HepG2 (cell line): ENCODE data around the gene PHAX. TPM values are rescaled to one million over a fixed set of nuclear protein-coding genes. Genes with fewer than 3 reads are reported as not detected.

Experiments
- ATAC-seq: fragments of 200-7000 bp; cut with Tn5 transposase; 3 replicates; pipeline ENCODE4 v1.9.1; 2020; ENCODE audit warnings: mild to moderate bottlenecking, moderate library complexity
- BruUV-seq: library from RNA; stranded (reverse); fragments of 400-500 nt; replicated peaks from 2 replicates; lab custom pipeline; 2021; lab: Mats Ljungman, UMichigan
- CTCF ChIA-PET: fragments of 300-600 bp; formaldehyde crosslinking; extraction: SDS; loops from one replicate; lab custom pipeline; 2021; ENCODE audit warnings: low total read pairs, inconsistent platforms, low intra/inter-chr PET ratio; lab: Yijun Ruan, JAX
- POLR2A ChIA-PET: fragments of 350-600 bp; sonication (Branson Sonifier 250); formaldehyde crosslinking; loops from one replicate; lab custom pipeline; 2020; ENCODE audit warnings: antibody characterized with exemption, inconsistent platforms; lab: Yijun Ruan, JAX
- DNase-seq: peaks from one replicate; pipeline ENCODE4 v3.0.0-alpha.2; 2015; ENCODE audit warnings: low spot score
- FAIRE-seq: peaks from 3 replicates; lab custom pipeline; 2011; peaks lifted over from hg19 to GRCh38; lab: Jason Lieb, UNC
- H2AFZ ChIP-seq: one replicate; pipeline ENCODE4 v1.6.1; 2011; ENCODE audit warnings: low read length, inconsistent platforms
- H3K27ac ChIP-seq: fragments of 300-600 bp; 3 replicates; pipeline ENCODE4 v1.8.0; 2011; ENCODE audit warnings: mixed run types, mild to moderate bottlenecking, mixed read lengths, low read length, inconsistent platforms; ENCODE audit not compliant: insufficient read depth; ENCODE audit errors: extremely low read length
- H3K27me3 ChIP-seq, 2 experiments: fragments of 200-600 bp in 1 of 2; 2 replicates in 1 of 2; 3 replicates in 1 of 2; pipeline versions ENCODE4 v1.6.0 to v1.8.0; 2011; ENCODE audit warnings: low read length in 2 of 2, mild to moderate bottlenecking in 2 of 2, moderate library complexity in 2 of 2, inconsistent platforms in 1 of 2; ENCODE audit not compliant: insufficient read depth in 2 of 2, control insufficient read depth in 1 of 2
- H3K36me3 ChIP-seq, 2 experiments: fragments of 200-600 bp in 1 of 2; replicated peaks in 1 of 2; 2 replicates in 1 of 2; 3 replicates in 1 of 2; pipeline versions ENCODE4 v1.5.1 to v1.8.0; 2011; ENCODE audit warnings: low read length in 2 of 2, inconsistent platforms in 1 of 2; ENCODE audit not compliant: insufficient read depth in 2 of 2, control insufficient read depth in 1 of 2
- H3K4me1 ChIP-seq: 2 replicates; pipeline ENCODE4 v1.5.1; 2012; ENCODE audit warnings: low read length, inconsistent platforms; ENCODE audit not compliant: insufficient read depth
- H3K4me2 ChIP-seq: 2 replicates; pipeline ENCODE4 v1.6.0; 2011; ENCODE audit warnings: low read depth, low read length, inconsistent platforms
- H3K4me3 ChIP-seq, 3 experiments: fragments of 200-600 bp in 1 of 3; sonication (generic), shearing (Covaris generic) in 1 of 3; replicated peaks in 1 of 3; 2 replicates each; pipeline ENCODE4 v1.5.1; 2011 to 2016; ENCODE audit warnings: low read length in 3 of 3, inconsistent platforms in 2 of 3, low read depth in 2 of 3, mild to moderate bottlenecking in 2 of 3, control low read depth in 1 of 3, mixed read lengths in 1 of 3; ENCODE audit not compliant: insufficient read depth in 1 of 3
- H3K79me2 ChIP-seq: one replicate; pipeline ENCODE4 v1.6.1; 2011; ENCODE audit warnings: low read length, inconsistent platforms; ENCODE audit not compliant: insufficient read depth
- H3K9ac ChIP-seq: 2 replicates; pipeline ENCODE4 v1.6.0; 2011; ENCODE audit warnings: mild to moderate bottlenecking, low read depth, low read length, inconsistent platforms; ENCODE audit not compliant: insufficient read depth
- H3K9me3 ChIP-seq: 2 replicates; pipeline ENCODE4 v1.5.1; 2012; ENCODE audit warnings: mild to moderate bottlenecking, low read length
- H4K20me1 ChIP-seq: 2 replicates; pipeline ENCODE4 v1.6.0; 2011; ENCODE audit warnings: inconsistent platforms, mild to moderate bottlenecking, low read length, moderate library complexity; ENCODE audit not compliant: insufficient read depth
- ARID4A ChIP-seq: sonication (generic); formaldehyde crosslinking; IDR thresholded peaks from 2 replicates; pipeline ENCODE4 v1.5.0; 2020; ENCODE audit warnings: mild to moderate bottlenecking, missing genetic modification reagents, borderline replicate concordance
- CBX1 ChIP-seq: IDR thresholded peaks from one replicate; pipeline ENCODE4 v1.6.1; 2016; ENCODE audit warnings: antibody characterized with exemption, low read depth
- DMAP1 ChIP-seq: IDR thresholded peaks from 2 replicates; pipeline ENCODE4 v1.6.1; 2016
- E2F5 ChIP-seq: sonication (generic); formaldehyde crosslinking; conservative IDR thresholded peaks from 2 replicates; pipeline ENCODE4 v1.4.0; 2020; ENCODE audit warnings: missing genetic modification reagents
- HNRNPLL ChIP-seq: fragments of 200-400 bp; formaldehyde crosslinking; IDR thresholded peaks from 2 replicates; pipeline ENCODE4 v1.6.1; 2017; ENCODE audit warnings: mild to moderate bottlenecking, low read depth, low read length; ENCODE audit not compliant: poor library complexity, severe bottlenecking
- HNRNPUL1 ChIP-seq: fragments of 200-400 bp; formaldehyde crosslinking; IDR thresholded peaks from 2 replicates; pipeline ENCODE4 v1.6.1; 2017; ENCODE audit warnings: low read depth, mild to moderate bottlenecking, low read length, moderate library complexity
- NCOA2 ChIP-seq: sonication (generic); formaldehyde crosslinking; IDR thresholded peaks from 2 replicates; pipeline ENCODE4 v1.8.0; 2022; ENCODE audit warnings: inconsistent platforms
- NFATC3 ChIP-seq: sonication (generic); formaldehyde crosslinking; IDR thresholded peaks from 2 replicates; pipeline ENCODE4 v1.5.1; 2020; ENCODE audit warnings: mild to moderate bottlenecking, missing genetic modification reagents
- ONECUT2 ChIP-seq: sonication (generic); formaldehyde crosslinking; IDR thresholded peaks from 2 replicates; pipeline ENCODE4 v1.4.0; 2020; ENCODE audit warnings: missing genetic modification reagents
- PCBP1 ChIP-seq: fragments of 200-400 bp; formaldehyde crosslinking; IDR thresholded peaks from 2 replicates; pipeline ENCODE4 v1.6.1; 2017; ENCODE audit warnings: mild to moderate bottlenecking, low read depth, low read length, borderline replicate concordance
- REXO4 ChIP-seq: sonication (generic); formaldehyde crosslinking; IDR thresholded peaks from 2 replicates; pipeline ENCODE4 v1.8.0; 2022; ENCODE audit warnings: missing genetic modification reagents, mild to moderate bottlenecking, borderline replicate concordance
- SALL2 ChIP-seq: sonication (generic); formaldehyde crosslinking; IDR thresholded peaks from 2 replicates; pipeline ENCODE4 v1.8.1; 2023; ENCODE audit warnings: mild to moderate bottlenecking, missing genetic modification reagents, inconsistent platforms
- TRAFD1 ChIP-seq: sonication (generic); formaldehyde crosslinking; IDR thresholded peaks from 2 replicates; pipeline ENCODE4 v1.5.1; 2020; ENCODE audit warnings: missing genetic modification reagents, mild to moderate bottlenecking, borderline replicate concordance
- ZMAT3 ChIP-seq: sonication (generic); formaldehyde crosslinking; conservative IDR thresholded peaks from 2 replicates; pipeline ENCODE4 v1.7.0; 2021; ENCODE audit warnings: missing genetic modification reagents
- ZNF451 ChIP-seq: sonication (generic); formaldehyde crosslinking; IDR thresholded peaks from 2 replicates; pipeline ENCODE4 v1.5.0; 2020; ENCODE audit warnings: mild to moderate bottlenecking, missing genetic modification reagents
- ZNF766 ChIP-seq: sonication (generic); formaldehyde crosslinking; IDR thresholded peaks from 2 replicates; pipeline ENCODE4 v1.5.0; 2020; ENCODE audit warnings: missing genetic modification reagents, borderline replicate concordance
- ZNF773 ChIP-seq: sonication (generic); formaldehyde crosslinking; IDR thresholded peaks from 2 replicates; pipeline ENCODE4 v1.4.0; 2020; ENCODE audit warnings: missing genetic modification reagents, borderline replicate concordance
- WGBS: methylation state at CpG from one replicate; pipeline ENCODE4 v1.1.6; 2017; ENCODE audit warnings: low lambda C conversion rate; 5-methylcytosine and 5-hydroxymethylcytosine counted together
- in situ Hi-C: cut with HindIII; loops from 2 replicates; pipeline ENCODE4 v1.10.0; 2017; ENCODE audit warnings: low pct_unique_long_range_greater_than_20kb; ENCODE audit not compliant: extremely low pct_ligation_motif_present
- intact Hi-C: fragments of 100-400 bp; cut with micrococcal nuclease; formaldehyde crosslinking; loops from one replicate; pipeline ENCODE4 v1.10.0; 2022; ENCODE audit not compliant: unreplicated experiment
- polyA plus RNA-seq, 8 experiments: library from polyadenylated mRNA; depleted of rRNA in 3 of 8; stranded (reverse) in 7 of 8; unstranded in 1 of 8; fragments of >200 nt; fragmentation: Illumina TruSeq in 4 of 8; extraction: Trizol in 4 of 8; gene quantifications; 2 replicates each; pipeline versions ENCODE4 v1.2.1 to v1.2.3, GENCODE V29; 2011 to 2016; ENCODE audit warnings: low read depth in 4 of 8, missing spikeins in 1 of 8, mixed read lengths in 1 of 8; ENCODE audit not compliant: insufficient read depth in 1 of 8
- total RNA-seq, 5 experiments: library from RNA; depleted of rRNA; stranded (reverse); fragments of >200 nt; fragmentation: Illumina TruSeq; extraction: Trizol; gene quantifications; 2 replicates each; pipeline ENCODE4 v1.2.3, GENCODE V29; 2016; ENCODE audit warnings: low read depth in 1 of 5

The PHAX gene
- total and polyA plus RNA-seq, 2 of the 13 experiments (the other 11 are each of a cell fraction or from before 2014, with no cell fraction given), result 20.0 to 59.7 TPM

- no peaks in the 10 kb centered on the region for H4K20me1 ChIP-seq
- H3K36me3 ChIP-seq, result peaks cover 9 to 44% of the 10 kb centered on the region in 2 experiments; a peak in 4 of 5 replicates
- H3K27ac ChIP-seq, result no peak overlapping the region
- no peaks in the 10 kb centered on the region for H3K79me2 ChIP-seq
- no peak overlapping the region for H2AFZ ChIP-seq
- H3K9me3 ChIP-seq, result no peaks in the 10 kb centered on the region
- intact Hi-C loops (no loop called here), in situ Hi-C loops (no loop called here)
- no TSS peak for BruUV-seq
- ATAC-seq (no peak), FAIRE-seq (no peak), DNase-seq (no peak)
- H3K4me3 ChIP-seq, result no peak overlapping the region
- TF ChIP-seq NFATC3 (CRISPR knock-in tag) (no peak), E2F5 (CRISPR knock-in tag) (no peak), NCOA2 (CRISPR knock-in tag) (no peak), ARID4A (CRISPR knock-in tag) (no peak), DMAP1 (no peak), REXO4 (CRISPR knock-in tag) (no peak), PCBP1 (no peak), ZNF773 (CRISPR knock-in tag) (no peak), ZNF451 (CRISPR knock-in tag) (no peak), HNRNPUL1 (no peak), ONECUT2 (no peak), SALL2 (no peak), ZMAT3 (CRISPR knock-in tag) (no peak), HNRNPLL (no peak), TRAFD1 (CRISPR knock-in tag) (no peak), ZNF766 (no peak), CBX1 (no peak)
- WGBS, result 99% methylated on average over 2 of the region's 2 CpGs
- CTCF ChIA-PET, result no interaction called here
- H3K9ac ChIP-seq, result no peak overlapping the region
- POLR2A ChIA-PET, result no interaction called here
- no peak overlapping the region for H3K4me2 ChIP-seq
- no peaks in the 10 kb centered on the region for H3K4me1 ChIP-seq
- no peaks in the 10 kb centered on the region for H3K27me3 ChIP-seq
Measured at GRCh38 chr5:126562823-126563222, 37.9 kb upstream of the PHAX start.
